HG02973 (cell line): ENCODE data around the gene COPS3.

Source experiments
- ATAC-seq: cut with Tn5 transposase; IDR thresholded peaks from one replicate; pipeline ENCODE4 v1.9.1; 2021; ENCODE audit warnings: moderate library complexity; ENCODE audit not compliant: unreplicated experiment

COPS3 gene

DNA sequence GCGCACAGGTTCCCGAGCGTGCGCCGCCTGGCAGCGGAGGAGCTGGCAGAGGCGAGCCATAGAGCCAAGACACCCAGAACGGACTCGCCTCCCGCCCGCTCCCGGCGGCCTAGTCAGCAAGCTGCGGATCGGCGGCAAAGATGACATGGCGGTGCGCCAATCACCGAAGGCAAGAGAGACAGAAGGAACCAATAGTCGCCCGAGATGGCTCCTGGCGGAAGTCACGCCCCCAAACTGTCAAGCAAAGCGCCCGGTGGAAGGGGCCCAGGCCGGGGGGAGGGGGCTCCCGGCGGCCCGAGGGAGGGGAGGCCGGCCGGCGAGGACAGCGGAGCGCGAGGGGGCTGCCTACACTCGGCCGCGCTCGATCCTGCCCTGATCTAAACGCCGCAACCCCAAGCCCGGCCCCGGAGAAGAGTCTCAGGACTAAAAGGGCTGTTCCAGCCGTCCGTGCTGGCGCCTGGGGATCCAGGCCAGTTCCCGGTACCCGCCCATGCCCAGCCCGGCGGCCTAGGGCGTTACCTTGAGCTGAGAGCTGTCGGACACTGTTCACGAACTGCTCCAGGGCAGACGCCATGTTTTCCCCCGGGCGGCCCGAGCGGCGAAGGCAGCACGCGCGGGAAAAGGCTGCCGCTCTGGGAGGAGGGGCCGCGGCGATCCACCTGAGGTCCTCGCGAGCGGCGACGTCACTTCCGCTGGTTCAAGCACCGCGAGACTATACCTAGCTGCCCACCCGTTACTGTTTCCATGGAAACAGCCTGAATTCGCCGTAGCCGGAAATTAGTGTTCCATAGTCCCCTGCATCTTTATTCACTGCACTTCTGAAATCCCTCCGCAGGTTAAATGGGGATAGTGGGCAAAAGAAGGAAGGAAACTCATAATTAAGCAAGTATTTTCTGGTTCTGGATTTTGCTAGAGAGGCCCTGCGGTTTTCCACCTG, at the start of gene COPS3:
COPS3 (minus strand) TSS at position 634 of the 937 bp plus-strand sequence; CDS start at position 574, 60 bp downstream.
- ATAC-seq, result peak; percentile 80

DNA sequence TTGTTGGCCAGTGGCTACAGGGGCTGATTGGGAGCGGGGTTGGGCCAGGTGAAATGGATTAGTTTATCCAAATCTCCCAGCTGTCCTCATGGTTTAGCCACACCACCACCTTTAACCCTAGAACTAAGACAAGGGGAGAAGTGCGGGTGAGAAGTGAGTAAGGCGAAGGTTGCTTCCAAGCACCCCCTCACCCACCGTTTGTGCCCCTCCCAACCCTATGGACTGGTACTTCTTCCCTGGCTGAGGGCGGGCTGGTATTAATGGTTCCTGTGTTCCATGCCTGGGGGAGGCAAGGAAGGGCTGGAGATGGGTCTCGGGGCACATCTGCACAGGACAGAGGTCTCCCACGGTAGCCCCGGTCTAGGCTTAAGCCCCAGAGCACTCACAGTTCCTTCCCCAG, 47.2 kb upstream of the COPS3 start:
- no peak for ATAC-seq

DNA sequence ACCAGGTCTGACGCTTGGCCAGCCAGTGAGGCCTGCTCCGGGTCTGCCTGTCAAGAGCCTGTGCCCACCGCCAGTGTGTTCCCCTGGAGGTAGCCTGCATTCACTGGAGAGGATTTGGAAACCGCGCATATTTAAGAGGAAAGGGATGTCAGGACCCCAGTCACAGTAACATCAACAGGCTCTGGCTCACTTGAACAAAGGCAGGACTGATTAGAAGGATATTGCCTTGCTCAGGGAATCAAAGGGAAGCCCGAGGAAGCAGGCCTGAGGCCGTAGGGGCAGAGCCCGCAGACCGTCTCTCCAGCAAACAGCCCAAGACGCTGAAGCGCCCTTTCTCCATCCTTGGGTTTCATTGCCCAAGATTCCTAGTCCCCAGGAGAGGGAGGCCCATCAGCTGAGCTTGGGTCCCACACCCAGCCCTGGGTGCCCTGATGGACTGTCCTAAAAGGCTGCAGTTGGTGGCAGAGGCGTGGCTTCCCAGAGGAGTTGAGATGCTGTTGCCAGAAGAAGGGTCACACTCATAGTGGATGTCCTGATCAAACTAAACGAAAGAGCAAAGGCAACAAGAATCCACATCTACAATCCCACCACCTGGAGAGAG, 45.3 kb upstream of the COPS3 start:
- no peak for ATAC-seq

DNA sequence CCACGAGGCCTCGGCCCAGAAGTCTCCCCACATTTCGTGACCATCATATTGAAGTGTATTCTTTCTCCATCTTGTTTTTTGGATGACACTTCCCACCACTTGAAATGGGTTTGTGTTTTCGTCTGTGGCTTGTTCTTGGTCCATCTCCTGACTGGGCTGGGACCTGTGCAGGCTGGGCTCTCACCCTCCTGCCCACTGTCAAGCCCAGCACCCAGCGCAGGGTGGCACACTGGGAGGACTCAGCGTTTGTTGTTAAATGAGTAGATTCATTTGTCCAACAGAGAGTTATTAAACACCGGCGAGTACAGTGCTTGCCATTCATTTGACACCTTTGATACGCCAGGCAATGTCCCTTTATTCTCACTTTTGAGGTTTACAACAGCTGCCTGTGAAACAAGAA, 44.8 kb upstream of the COPS3 start:
- no peak for ATAC-seq

DNA sequence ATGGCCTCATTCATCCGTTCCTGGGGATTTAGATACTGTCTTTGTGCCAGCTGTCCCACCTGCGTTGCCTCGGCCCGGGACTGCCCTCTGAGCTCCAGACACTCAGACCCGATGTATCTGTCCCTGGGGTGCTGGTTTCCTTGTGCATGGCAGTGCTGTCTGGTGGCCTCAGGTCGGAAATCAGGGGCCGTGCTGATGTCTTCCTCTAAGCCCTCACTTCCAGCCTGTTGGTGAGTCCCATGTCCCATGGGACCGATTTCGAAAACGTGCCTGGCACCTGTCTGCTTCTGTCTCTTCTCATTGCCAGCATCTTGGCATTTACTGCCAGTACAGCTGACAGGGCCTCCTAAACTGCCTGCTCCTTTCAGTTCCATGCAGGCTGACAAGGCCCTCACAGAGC, 44.2 kb upstream of the COPS3 start:
- ATAC-seq, result no peak

DNA sequence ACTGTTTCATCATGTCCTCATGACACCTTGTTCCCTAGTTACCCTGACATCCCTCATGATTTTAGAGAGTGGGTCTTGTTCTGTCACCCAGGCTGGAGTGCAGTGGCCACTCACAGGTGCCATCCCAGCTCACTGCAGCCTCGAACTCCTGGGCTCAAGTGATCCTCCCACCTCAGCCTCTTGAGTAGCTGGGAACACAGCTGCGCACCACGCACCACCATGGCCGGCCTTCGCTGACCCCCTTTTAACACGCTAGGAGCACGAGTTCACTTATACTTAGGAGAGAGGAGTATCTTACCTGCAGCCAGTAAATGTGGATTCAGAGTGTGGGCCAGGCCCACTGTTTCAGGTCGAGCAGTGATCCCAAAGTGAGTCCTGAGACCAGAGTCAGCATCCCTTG, 43.6 kb upstream of the COPS3 start:
- no peak for ATAC-seq

DNA sequence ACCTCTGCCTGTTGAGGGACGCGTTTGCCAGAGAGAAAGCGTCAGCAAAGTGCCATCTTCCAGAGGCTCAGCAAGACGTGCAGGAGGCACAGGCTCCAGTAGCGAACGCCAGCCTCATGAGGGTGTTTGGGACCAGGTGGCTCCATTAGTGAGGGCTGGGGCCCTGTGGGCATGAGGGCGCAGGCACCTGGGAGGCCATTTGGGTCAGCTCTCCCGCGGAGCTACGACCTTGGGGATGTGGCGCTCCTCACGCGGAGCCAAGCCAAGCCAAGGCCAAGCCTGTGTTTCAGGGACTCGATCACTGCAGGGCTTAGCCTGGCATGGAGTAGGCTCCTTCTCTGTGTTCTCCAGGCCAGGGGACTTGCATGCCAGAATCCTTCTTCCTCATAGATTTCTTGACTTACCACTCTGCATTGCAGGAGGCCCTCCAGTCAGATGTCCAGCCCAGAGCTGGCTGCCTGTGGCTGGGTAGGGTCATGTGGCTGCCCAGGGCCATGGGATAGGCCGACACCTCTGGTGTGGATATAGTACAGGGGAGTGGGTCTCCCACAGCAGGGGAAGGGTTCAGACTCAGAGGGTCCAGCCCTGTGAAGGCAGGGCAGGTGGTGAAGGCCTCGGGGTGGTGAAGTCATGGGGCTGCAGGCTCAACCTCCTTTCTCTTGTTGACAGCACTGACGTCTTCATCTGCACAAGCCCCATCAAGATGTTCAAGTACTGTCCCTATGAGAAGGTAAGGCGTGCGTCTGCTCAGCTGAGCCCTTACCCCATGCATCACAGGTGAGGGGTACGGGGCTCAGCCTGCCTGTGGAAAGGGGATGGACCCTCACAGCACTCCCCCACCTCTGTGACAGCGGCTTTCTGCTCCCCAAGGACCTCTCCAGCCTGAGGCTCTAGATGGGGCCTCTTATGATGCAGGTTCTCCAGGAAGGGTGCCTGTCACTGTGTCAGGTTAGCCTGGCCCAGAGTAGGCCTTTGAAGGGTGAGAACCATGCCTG, 41.8 kb upstream of the COPS3 start:
- no peak for ATAC-seq

DNA sequence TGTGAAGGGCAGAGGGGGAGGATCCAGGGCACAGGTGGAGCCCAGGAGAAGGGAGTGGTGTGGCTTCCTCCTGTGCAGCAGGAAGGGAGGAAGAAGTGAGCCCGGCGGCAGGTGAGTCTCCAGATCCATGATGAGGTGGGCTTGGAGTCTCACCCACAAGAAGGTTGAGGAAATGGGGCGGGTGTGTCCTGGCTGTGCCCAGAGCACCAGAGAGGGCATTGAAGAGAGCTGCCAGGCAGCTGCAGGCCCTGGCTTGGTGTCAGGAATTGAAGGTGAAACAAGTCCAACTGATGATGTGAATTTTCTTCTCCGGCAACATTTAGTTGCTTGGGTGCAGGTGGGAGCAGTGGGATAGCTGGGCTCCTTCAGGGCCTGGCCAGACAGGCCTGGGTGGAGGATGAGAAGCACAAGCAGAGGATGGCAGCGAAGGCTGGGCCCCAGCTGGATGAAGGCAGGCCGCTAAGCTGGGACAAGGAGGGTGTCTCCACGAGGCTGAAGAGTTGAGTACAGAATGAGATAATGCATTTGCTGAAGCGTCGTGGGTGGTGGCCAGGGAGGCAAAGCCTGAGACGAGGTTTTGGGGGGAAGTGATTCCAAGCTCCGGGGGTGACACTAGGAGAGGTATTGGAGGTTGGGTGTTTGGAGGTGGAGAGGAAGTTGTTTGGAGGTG, 40.4 kb upstream of the COPS3 start:
- no peak for ATAC-seq

DNA sequence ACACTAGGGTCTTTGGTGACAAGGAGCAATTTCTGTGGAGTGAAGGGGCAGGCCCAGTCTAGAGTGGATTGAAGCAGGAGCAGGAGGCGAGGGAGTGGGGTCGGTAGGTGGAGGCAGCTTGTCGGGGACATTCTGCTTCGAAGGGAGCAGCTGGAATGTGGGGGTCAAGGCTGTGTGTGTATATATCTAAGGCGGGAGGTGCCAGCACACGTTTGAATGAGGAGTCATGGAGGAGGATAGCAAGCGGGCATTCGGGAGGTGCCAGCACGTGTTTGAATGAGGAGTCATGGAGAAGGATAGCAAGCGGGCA, 39.8 kb upstream of the COPS3 start:
- ATAC-seq, result no peak

DNA sequence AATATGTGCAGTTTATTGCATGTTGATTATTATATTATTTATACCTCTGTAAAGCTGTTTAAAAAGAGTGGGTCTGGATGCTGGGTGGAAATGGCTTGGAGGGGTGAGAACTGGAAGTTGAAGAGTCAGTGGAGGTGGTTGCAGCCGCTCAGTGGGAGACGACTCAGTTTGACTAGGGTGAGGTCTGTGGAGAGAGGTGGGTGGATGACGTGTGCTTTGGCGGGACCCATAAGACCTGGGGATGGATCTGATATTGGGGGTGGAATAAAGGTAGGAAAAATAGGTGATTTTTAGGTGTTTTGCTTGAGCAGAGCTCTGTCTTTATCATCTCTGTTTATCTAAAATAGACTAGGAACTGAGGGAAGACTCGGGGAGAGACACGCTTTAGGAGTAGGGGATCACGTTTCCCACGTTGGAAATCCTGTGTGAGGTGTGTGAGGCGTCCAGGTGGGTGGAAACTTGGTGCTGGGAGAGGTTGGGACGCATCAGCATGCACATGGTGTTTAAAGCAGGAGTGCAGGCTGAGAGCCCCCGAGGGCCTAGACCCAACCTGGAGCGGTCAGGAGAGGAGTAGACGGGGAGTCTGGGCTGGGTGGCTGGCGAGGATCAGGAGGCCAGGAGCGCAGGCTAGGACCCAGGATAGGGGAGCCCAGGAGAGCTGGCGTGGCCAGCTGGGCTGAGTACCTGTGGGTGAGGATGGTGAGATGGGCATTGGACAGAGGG, 39.3 kb upstream of the COPS3 start:
- no peak for ATAC-seq

DNA sequence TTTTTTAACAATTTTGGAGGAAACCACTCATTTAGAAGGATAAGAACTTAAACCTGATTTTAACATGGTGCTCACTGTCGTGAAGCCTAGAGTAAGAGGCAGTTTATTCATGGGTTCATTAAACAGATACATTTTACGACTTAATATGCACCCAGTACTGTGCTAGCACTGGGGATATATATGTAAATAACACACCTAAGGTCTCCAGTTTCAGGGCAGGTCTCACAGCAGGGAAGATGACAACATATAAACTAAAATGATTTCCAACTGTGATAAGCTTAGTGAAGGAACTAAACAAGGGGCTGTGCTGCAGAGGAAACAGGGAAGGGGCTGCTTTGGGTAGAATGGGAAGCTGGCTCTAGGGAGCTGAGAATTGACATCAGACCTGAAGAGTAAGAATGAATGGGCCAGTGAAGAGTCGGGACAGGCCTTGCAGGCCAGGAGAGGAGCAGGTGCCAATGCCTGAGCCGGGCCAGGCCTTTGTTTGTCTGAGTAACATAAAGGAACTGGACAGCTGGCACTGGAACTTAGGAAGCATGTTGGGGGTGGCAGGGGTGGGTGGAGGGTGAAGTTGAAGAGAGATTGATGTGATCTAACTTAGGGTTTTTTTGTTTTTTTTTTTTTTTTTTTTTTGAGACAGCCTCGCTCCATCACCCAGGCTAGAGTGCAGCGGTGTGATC, 34.2 kb upstream of the COPS3 start:
- no peak for ATAC-seq

DNA sequence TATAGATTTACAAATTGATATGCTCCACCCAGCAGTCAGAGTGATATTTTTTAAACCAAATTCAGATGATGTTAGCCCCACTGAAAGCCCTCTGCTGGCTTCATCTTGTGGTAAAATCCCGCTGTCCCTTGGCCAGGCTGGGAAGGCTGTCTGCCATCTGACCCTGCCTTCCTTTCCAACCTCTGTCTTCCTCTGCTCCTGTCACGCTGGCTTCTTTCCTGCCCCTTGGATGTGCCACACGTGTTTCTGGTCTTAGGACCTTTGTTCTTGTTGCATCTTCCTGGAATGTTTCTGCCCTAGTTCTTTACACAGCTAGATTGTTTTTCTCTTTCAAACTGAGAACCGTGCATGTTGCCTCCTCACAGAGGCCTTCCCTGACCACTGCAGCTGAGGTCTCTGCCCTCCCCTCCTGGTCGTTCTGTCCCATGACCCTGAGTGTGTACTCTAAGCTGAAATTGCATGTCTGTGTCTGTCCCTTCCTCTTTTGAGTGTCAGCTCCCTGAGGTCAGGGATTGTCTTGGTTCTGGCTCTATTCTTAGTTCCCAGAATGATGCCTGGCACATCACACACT, 33.5 kb upstream of the COPS3 start:
- no peak for ATAC-seq

DNA sequence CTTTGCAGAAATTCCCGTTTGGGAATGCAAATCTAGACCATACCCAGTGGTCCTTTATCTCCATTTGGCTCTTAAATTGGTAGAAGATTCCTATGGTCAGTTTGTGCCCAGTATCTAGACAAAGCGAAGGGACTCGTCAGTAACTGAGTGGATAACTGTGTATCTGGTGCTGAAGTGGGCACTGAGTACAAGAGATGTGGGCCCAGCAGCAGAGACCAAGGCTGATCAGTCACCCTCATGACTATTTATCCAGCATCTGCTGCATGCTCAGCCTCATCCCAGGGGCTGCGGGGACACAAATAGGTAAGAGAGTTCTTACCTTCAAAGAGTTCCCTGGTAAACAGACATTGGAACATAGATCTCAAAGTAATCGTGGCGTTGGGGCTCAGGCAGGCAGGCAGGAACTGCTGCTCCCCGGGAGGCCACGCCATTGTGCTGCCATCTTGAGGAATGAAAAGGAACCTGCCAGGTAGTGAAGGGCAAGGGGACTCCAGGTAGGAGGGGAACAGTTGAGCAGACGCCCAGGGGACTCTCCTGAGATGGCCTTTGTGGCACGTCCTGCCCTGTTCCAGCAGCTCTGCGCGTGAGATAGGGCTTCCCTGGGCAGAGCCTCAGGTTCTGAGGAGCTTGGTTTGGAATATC, 32.4 kb upstream of the COPS3 start:
- no peak for ATAC-seq

DNA sequence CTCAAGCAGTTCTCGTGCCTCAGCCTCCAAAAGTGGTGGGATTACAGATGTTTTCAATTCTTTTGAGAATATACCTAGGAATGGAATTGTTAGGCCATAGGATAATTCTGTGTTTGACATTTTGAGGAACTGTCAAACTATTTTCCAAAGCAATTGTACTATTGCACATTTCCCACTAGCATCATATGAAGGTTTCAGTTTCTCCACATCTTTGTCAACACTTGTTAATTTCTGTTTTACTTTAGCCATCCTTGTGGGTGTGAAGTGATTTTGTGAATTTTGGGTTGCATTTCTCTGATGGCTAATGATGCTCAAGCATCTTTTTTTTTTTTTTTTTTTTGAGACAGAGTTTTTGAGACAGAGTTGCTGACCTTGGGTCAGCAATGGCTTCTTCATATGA, 28.3 kb upstream of the COPS3 start:
- no peak for ATAC-seq

DNA sequence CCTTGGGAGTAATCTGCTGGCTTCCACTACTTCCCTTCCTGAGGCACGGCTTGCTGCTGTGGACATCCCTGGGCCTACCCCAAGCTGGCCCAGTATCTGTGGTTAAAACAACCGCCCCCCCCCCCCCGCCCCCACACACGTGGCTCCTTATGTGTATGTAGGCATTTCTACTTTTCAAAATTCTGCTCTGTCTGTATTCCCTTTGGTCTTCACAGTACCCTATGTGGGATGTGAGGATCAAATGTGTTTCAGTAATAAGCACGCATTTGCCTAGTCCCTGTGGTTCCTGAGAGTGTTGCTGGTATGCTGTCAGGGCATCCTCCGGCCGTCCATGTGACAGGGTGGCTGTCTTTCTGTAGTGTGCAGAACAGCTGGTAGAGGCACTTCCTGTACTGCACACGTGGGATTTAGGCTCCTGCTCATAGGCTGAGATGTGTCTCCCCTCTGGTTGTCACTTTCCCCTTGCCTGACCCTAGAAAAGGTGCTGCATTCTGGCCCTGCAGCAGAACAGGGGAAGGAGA, 24.3 kb upstream of the COPS3 start:
- peak; percentile 65 for ATAC-seq

DNA sequence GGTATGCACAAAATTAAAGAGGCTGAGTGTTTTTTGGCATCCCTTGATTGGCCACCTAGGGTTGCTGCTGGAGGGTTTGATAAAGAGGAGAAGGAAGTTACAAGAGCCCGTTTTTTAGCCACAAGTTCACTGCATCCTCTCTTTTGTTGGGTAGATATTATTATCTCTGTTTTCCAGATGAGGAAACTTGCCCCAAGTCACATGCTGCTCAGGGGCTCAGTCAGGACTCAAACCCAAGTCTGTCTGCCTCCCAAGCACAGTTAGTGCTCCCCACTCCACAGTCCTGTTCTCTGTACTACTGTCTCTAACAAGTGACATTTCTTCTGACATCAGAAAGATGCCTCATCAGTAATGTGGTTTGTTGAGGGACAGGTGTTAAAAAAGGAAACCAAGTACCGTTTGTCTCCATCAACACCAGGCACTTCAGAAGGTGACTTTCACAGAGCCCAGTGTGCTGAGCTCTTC, 23.5 kb upstream of the COPS3 start:
- ATAC-seq, result no peak

DNA sequence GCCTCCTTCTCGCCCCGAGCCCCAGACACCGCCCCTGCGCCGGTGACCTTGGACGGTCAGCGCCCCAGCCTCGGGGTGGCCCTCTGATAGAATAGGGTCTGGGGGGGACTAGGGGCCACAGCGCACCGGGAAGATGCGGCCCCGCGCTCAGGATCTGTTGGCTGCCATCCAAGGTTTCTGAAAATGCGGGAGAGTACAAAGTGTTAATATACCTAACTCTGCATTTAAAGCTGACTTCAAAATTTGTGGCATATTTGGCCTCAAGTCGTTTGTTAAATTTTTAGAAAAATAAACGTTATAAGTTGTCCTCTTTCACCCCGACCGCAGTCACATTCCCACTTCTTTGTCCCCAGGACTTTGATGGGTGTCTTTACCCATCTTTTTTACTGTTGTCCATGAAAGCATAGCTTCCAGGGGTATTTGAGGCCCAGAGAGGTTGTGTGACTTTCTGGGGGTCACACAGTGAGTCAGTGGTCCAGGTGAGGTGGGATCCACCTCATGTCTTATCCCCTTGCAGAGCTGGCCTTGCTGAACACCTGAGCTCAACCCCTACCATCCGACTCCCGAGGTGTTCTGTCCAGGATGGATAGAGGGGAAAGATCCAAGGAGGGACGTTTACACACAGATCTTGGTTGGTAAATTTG, 22.9 kb upstream of the COPS3 start:
- ATAC-seq, result no peak
